Neural crest cell (in vitro differentiated cells): ENCODE measurements around the gene TTLL10. TPM values are rescaled to one million over a fixed set of nuclear protein-coding genes. Genes with fewer than 3 reads are reported as not detected.
"Not testable (repeated sequence)": the region's sequence is repeated elsewhere in the genome, so short reads cannot be mapped to it uniquely, and the experiment has no call there.

Source experiments
- DNase-seq: peaks from one replicate; pipeline ENCODE4 v3.0.0; 2021; ENCODE audit warnings: low read depth, mixed read lengths, low spot score
- H3K27ac Mint-ChIP-seq: one replicate; pipeline ENCODE4 v1.8.0; 2021; ENCODE audit warnings: mild to moderate bottlenecking, mixed read lengths; ENCODE audit not compliant: unreplicated experiment
- H3K27me3 Mint-ChIP-seq: 2 replicates; pipeline ENCODE4 v1.8.0; 2021; ENCODE audit warnings: low read depth, mild to moderate bottlenecking, mixed read lengths
- H3K36me3 Mint-ChIP-seq: 2 replicates; pipeline ENCODE4 v1.8.0; 2021; ENCODE audit warnings: low read depth, mild to moderate bottlenecking, mixed read lengths
- H3K4me1 Mint-ChIP-seq: 2 replicates; pipeline ENCODE4 v1.8.0; 2021; ENCODE audit warnings: mixed read lengths
- H3K4me3 Mint-ChIP-seq: one replicate; pipeline ENCODE4 v1.8.0; 2021; ENCODE audit warnings: mild to moderate bottlenecking, mixed read lengths
- H3K9me3 Mint-ChIP-seq: 2 replicates; pipeline ENCODE4 v1.8.0; 2021; ENCODE audit warnings: mixed read lengths
- CTCF ChIP-seq: fragments of 200-600 bp; sonication (generic); conservative IDR thresholded peaks from 2 replicates; pipeline ENCODE4 v1.5.0; 2021; ENCODE audit warnings: antibody characterized with exemption, mild to moderate bottlenecking
- total RNA-seq: library from RNA; stranded (reverse); gene quantifications from 2 replicates; pipeline ENCODE4 v1.2.1, GENCODE V29; 2021

Gene TTLL10
- total RNA-seq, 1 donor from 2014 or later = not detected

GRCh38 chr1:1191734-1192133 lies 18.1 kb downstream of the TTLL10 start:
- no peak for TF ChIP-seq CTCF
- H3K27ac Mint-ChIP-seq = no peak overlapping the region
- H3K36me3 Mint-ChIP-seq = no peaks in the 10 kb centered on the region
- peaks cover 5% of the 10 kb centered on the region for H3K27me3 Mint-ChIP-seq
- no peak for DNase-seq
- H3K4me3 Mint-ChIP-seq = no peak overlapping the region
- H3K4me1 Mint-ChIP-seq = no peaks in the 10 kb centered on the region
- H3K9me3 Mint-ChIP-seq = peaks cover 9% of the 10 kb centered on the region

GRCh38 chr1:1194723-1195122 lies 21.0 kb downstream of the TTLL10 start:
- H3K4me3 Mint-ChIP-seq = no peak overlapping the region
- no peaks in the 10 kb centered on the region for H3K4me1 Mint-ChIP-seq
- peaks cover 3% of the 10 kb centered on the region for H3K27me3 Mint-ChIP-seq
- no peaks in the 10 kb centered on the region for H3K36me3 Mint-ChIP-seq
- no peak for TF ChIP-seq CTCF
- H3K27ac Mint-ChIP-seq = no peak overlapping the region
- no peak for DNase-seq
- H3K9me3 Mint-ChIP-seq = peaks cover 9% of the 10 kb centered on the region

GRCh38 chr1:1195726-1196125 lies 22.0 kb downstream of the TTLL10 start:
- DNase-seq = not testable (repeated sequence)

GRCh38 chr1:1196431-1197187 lies 22.9 kb downstream of the TTLL10 start:
- Mint-ChIP-seq H3K36me3 (no peaks in the 10 kb centered on the region), H3K4me3 (no peak overlapping the region), H3K4me1 (no peaks in the 10 kb centered on the region), H3K9me3 (peaks cover 9% of the 10 kb centered on the region), H3K27ac (no peak overlapping the region), H3K27me3 (peaks cover 6% of the 10 kb centered on the region)
- TF ChIP-seq CTCF = no peak
- no peak for DNase-seq

More at GRCh38 chr1:1195726-1196125, 22.0 kb downstream of the TTLL10 start:
- H3K27ac Mint-ChIP-seq, H3K36me3 Mint-ChIP-seq, H3K4me1 Mint-ChIP-seq, H3K4me3 Mint-ChIP-seq, H3K27me3 Mint-ChIP-seq, H3K9me3 Mint-ChIP-seq: not testable (repeated sequence)

- TF ChIP-seq CTCF = no peak
- peaks cover 4% of the 10 kb centered on the region for H3K27me3 Mint-ChIP-seq
- no peaks in the 10 kb centered on the region for H3K4me1 Mint-ChIP-seq
- H3K27ac Mint-ChIP-seq = no peak overlapping the region
- H3K9me3 Mint-ChIP-seq = peaks cover 9% of the 10 kb centered on the region
- no peak overlapping the region for H3K4me3 Mint-ChIP-seq
- no peaks in the 10 kb centered on the region for H3K36me3 Mint-ChIP-seq
- no peak for DNase-seq
These were observed 23.5 kb downstream of the TTLL10 start for GRCh38 chr1:1197188-1197500.

- no peak overlapping the region for H3K4me3 Mint-ChIP-seq
- DNase-seq = no peak
- peaks cover 9% of the 10 kb centered on the region for H3K9me3 Mint-ChIP-seq
- H3K4me1 Mint-ChIP-seq = no peaks in the 10 kb centered on the region
- H3K36me3 Mint-ChIP-seq = no peaks in the 10 kb centered on the region
- no peak overlapping the region for H3K27ac Mint-ChIP-seq
- peaks cover 4% of the 10 kb centered on the region for H3K27me3 Mint-ChIP-seq
- no peak for TF ChIP-seq CTCF
These were observed 24.1 kb downstream of the TTLL10 start for GRCh38 chr1:1197551-1198422.
